HL-60/S4 (cell line): ENCODE results near the gene PTCD3.

ENCODE experiments used
- in situ Hi-C: fragments of 300-500 bp; cut with MboI; formaldehyde crosslinking; loops from 2 replicates; pipeline ENCODE4 v1.14.3; 2022; ENCODE audit warnings: low sequenced_read_pairs

PTCD3 gene

GRCh38 chr2:86142436-86143257 lies 36.6 kb downstream of the PTCD3 start:
- in situ Hi-C loops = no loop called here

GRCh38 chr2:86143307-86143706 lies 37.3 kb downstream of the PTCD3 start:
- in situ Hi-C loops = no loop called here

GRCh38 chr2:86143926-86144685 lies 38.1 kb downstream of the PTCD3 start:
- in situ Hi-C loops = no loop called here

DNA sequence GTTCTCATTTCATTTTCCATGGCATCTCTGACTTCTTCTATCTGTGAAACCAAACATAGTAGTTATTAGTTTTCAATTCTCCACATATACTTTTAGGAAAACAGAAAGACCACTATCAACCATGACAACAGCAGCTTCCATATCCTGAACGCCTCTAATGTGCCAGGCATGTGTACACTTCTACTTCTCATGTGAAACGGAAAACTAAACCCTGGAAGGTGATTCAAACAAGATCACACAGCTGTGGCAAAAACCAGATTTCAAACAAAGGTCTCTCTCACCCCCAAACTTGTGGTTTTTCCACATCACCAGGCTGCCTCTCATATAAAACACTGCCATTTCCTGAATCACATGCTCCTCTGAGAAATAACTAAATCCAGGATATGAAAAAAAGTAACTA lies 41.8 kb downstream of the PTCD3 start:
- in situ Hi-C loops = no loop called here

- in situ Hi-C loops = no loop called here
Measured at GRCh38 chr2:86150502-86150901, 44.5 kb downstream of the PTCD3 start.

GRCh38 chr2:86157009-86157556 lies 51.0 kb downstream of the PTCD3 start:
- in situ Hi-C loops = no loop called here

GRCh38 chr2:86158286-86158685 lies 52.3 kb downstream of the PTCD3 start:
- in situ Hi-C loops = no loop called here

GRCh38 chr2:86160156-86160952 lies 54.3 kb downstream of the PTCD3 start:
- in situ Hi-C loops = no loop called here

GRCh38 chr2:86170449-86170848 lies 64.4 kb downstream of the PTCD3 start:
- in situ Hi-C loops = no loop called here

- in situ Hi-C loops = no loop called here
Measured at GRCh38 chr2:86171295-86171694, 65.3 kb downstream of the PTCD3 start.

DNA sequence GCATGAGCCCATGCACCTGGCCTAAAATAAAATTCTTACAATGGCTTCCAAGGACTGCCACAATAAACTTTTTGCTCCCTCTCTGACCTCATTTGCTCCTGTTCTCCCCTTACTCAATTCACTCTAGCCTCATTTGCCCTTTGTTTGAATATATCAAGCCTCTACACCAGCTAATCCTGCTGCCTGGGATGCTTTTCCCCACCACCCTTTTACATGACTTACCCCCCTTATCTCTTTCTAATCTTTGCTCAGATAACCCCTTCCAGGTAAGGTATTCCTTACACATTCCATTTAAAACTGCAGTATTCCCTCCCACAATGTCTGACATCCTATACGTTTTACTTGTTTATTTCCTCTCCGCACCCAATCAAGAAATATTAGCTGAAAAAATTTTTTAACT lies 66.6 kb downstream of the PTCD3 start:
- in situ Hi-C loops = no loop called here

- in situ Hi-C loops = no loop called here
Measured at GRCh38 chr2:86174445-86174844, 68.4 kb downstream of the PTCD3 start.

DNA sequence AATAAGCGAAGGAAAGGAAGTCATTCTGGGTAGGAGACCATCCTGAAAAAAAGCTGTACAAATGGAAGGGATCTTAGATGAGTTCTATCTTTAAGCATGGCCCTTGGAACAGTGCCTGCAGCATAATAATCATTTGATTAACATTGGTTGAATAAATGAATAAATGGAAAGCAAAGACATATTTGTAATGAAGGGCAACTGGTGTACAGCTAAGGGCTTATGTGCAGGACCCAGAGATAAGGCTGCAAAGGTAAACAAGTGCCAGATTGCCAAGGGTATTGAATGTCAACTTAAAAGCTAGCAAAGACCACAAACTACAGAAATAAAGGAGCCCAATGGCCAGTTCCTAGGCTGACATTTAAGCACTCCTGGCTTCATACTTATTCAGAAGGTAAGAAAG lies 69.8 kb downstream of the PTCD3 start:
- in situ Hi-C loops = no loop called here

DNA sequence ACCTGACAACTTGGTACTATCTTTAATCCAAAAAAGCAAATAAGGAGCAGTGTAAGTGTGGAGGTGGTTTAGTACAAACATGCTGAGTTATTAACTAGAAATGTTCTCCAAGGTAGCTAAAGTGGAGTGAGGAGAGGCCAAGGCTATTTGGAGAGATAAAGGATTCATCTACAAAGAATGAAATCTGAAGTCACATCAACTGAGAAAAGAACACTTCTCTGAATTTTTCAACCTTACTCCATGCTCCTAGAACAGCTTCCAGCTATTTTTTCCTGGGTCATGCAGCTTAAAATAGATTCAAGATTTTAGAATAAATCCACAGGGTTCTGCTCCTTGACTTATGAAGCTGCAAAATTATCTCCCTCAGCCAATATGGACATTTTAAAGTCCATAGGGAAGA lies 70.6 kb downstream of the PTCD3 start:
- in situ Hi-C loops = no loop called here

DNA sequence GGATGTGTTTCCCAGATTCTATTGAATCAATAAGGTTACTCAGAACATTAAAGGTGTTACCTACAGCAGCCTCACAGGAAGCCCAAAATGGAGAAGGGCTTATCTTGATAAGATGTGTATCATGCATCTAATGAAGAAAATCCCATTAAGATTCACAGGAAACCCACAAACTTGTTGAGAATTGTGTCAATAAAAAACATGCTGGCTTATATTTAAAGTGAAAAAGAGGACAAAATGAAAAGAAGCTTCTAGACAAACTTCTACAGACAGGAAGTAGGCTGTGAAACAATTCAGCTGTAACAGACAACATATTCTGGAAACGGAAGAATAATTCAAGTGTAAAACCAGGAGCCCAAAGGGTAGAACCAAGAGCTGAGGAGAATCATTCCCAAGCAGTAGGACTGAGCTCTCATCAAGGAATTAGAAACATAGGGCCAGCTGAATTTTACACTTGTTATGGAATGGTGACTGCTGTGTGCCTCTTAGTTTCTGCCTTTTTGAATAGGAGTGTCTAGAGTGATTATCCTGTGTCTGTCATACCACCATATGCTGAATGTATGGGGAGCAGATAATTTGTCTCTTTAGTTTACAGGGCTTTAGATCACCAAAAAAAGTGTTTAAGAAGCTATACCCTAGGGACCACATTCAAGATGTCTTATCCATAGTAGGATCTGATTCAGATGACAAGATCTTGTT lies 79.6 kb downstream of the PTCD3 start:
- in situ Hi-C loops = no loop called here

GRCh38 chr2:86186431-86186830 lies 80.4 kb downstream of the PTCD3 start:
- in situ Hi-C loops = no loop called here

- in situ Hi-C loops = no loop called here
Measured at GRCh38 chr2:86189782-86190416, 83.9 kb downstream of the PTCD3 start.
